Activated CD4-positive, CD25-positive, alpha-beta regulatory T cell treated with anti-CD3 and anti-CD28 coated beads, Interleukin-2, amount 50 U/mL, for 24 hours (primary cell): Measurements from ENCODE around the gene BDKRB2.

Experiments used
- ATAC-seq, 2 donors: fragments of 150-1000 bp; cut with Tn5 transposase; one replicate each; pipeline ENCODE4 v1.10.0; 2021; ENCODE audit warnings: mild to moderate bottlenecking in 1 of 2, moderate library complexity in 1 of 2

BDKRB2 gene

GRCh38 chr14:96204151-96205058, at the start of gene BDKRB2:
BDKRB2 (plus strand) TSS chr14:96204839; CDS start chr14:96237108, 32,269 bp downstream.
- no peak for ATAC-seq

GRCh38 chr14:96154900-96155299, 49.7 kb upstream of the BDKRB2 start:
- ATAC-seq, result no peak

- ATAC-seq, result no peak
These were observed 47.6 kb upstream of the BDKRB2 start for GRCh38 chr14:96156804-96157760.

- ATAC-seq, result no peak
These were observed 45.9 kb upstream of the BDKRB2 start for GRCh38 chr14:96158735-96159134.

- no peak for ATAC-seq
These were observed 44.3 kb upstream of the BDKRB2 start for GRCh38 chr14:96160076-96160912.

GRCh38 chr14:96160913-96161310, 43.7 kb upstream of the BDKRB2 start:
- ATAC-seq, result no peak

- no peak for ATAC-seq
These were observed 43.0 kb upstream of the BDKRB2 start for GRCh38 chr14:96161636-96162035.

GRCh38 chr14:96162265-96162664, 42.4 kb upstream of the BDKRB2 start:
- ATAC-seq, result no peak

- no peak for ATAC-seq
These were observed 41.9 kb upstream of the BDKRB2 start for GRCh38 chr14:96162741-96163140.

- ATAC-seq, result no peak
These were observed 39.7 kb upstream of the BDKRB2 start for GRCh38 chr14:96164861-96165490.

GRCh38 chr14:96165493-96166436, 38.9 kb upstream of the BDKRB2 start:
- no peak for ATAC-seq

GRCh38 chr14:96166461-96167223, 38.0 kb upstream of the BDKRB2 start:
- ATAC-seq, result no peak

- ATAC-seq, result no peak
These were observed 37.2 kb upstream of the BDKRB2 start for GRCh38 chr14:96167224-96168148.

- no peak for ATAC-seq
These were observed 36.1 kb upstream of the BDKRB2 start for GRCh38 chr14:96168581-96168980.

GRCh38 chr14:96170961-96171592, 33.6 kb upstream of the BDKRB2 start:
- no peak for ATAC-seq

- ATAC-seq, result no peak
These were observed 30.8 kb upstream of the BDKRB2 start for GRCh38 chr14:96173636-96174475.

- no peak for ATAC-seq
These were observed 28.4 kb upstream of the BDKRB2 start for GRCh38 chr14:96176275-96176674.
